GM21526 (cell line): ENCODE measurements around the gene FBXO15.

Source experiments
- ATAC-seq: cut with Tn5 transposase; IDR thresholded peaks from one replicate; pipeline ENCODE4 v1.9.1; 2021; ENCODE audit warnings: moderate library complexity; ENCODE audit not compliant: unreplicated experiment, low FRiP score

Gene FBXO15

GRCh38 chr18:74116633-74117554 is 30.7 kb downstream of the FBXO15 start:
- no peak for ATAC-seq

- no peak for ATAC-seq
These were observed 32.6 kb downstream of the FBXO15 start for GRCh38 chr18:74115046-74115445.

- ATAC-seq, result no peak
These were observed 33.5 kb downstream of the FBXO15 start for GRCh38 chr18:74114116-74114515.

GRCh38 chr18:74113711-74114110 is 33.9 kb downstream of the FBXO15 start:
- no peak for ATAC-seq

GRCh38 chr18:74110976-74111375 is 36.7 kb downstream of the FBXO15 start:
- no peak for ATAC-seq

GRCh38 chr18:74110149-74110548 is 37.5 kb downstream of the FBXO15 start:
- ATAC-seq, result no peak

- no peak for ATAC-seq
These were observed 39.2 kb downstream of the FBXO15 start for GRCh38 chr18:74108460-74108859.

GRCh38 chr18:74097803-74098202 is 49.8 kb downstream of the FBXO15 start:
- no peak for ATAC-seq

GRCh38 chr18:74092922-74093321 is 54.7 kb downstream of the FBXO15 start:
- no peak for ATAC-seq

- ATAC-seq, result no peak
These were observed 63.3 kb downstream of the FBXO15 start for GRCh38 chr18:74084184-74084855.

GRCh38 chr18:74083557-74083952 is 64.1 kb downstream of the FBXO15 start:
- no peak for ATAC-seq

GRCh38 chr18:74082742-74083556 is 64.7 kb downstream of the FBXO15 start:
- no peak for ATAC-seq

GRCh38 chr18:74081966-74082741 is 65.5 kb downstream of the FBXO15 start:
- ATAC-seq, result peak; percentile 84

GRCh38 chr18:74078257-74078656 is 69.4 kb downstream of the FBXO15 start:
- ATAC-seq, result no peak

- ATAC-seq, result no peak
These were observed 72.7 kb downstream of the FBXO15 start for GRCh38 chr18:74074668-74075564.

- ATAC-seq, result no peak
These were observed 73.5 kb downstream of the FBXO15 start for GRCh38 chr18:74073957-74074667.

- ATAC-seq, result no peak
These were observed 78.2 kb downstream of the FBXO15 start for GRCh38 chr18:74069178-74070050.

- no peak for ATAC-seq
These were observed 79.3 kb downstream of the FBXO15 start for GRCh38 chr18:74068296-74068695.
